ENCODE data around the gene SLC6A11. TPM values are rescaled to one million over a fixed set of nuclear protein-coding genes. Genes with fewer than 3 reads are reported as not detected.

The SLC6A11 gene
- total RNA-seq, 1 experiment from 2014 or later = 0.85 TPM

DNA sequence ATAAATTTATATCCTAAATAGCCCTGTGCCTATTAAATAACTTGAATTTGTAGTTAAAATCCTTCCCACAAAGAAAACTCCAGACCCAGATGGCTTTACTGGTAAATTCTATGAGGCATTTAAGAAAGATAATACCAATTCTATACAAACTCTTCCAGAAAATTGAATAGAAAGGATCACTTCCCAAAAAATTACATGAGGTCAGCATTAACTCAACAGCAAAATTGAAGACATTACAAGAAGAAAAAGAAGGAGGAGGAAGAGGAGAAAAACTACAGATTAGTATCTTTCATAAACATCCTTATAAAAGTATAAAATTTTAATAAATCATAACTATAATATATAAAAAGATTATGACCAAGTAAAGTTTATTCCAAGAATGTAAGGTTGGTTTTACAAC, 29.4 kb upstream of the SLC6A11 start:
- no peaks in the 10 kb centered on the region for H3K9me3 Mint-ChIP-seq
- ChIA-PET CTCF (no interaction called here), POLR2A (no interaction called here)
- H3K4me3 Mint-ChIP-seq = no peak overlapping the region
- TF ChIP-seq TCF7 (CRISPR knock-in tag; IDR thresholded peaks at IDR 0.05; ENCODE audit: low read depth) (no peak), ZNF263 (CRISPR knock-in tag; IDR thresholded peaks at IDR 0.05; ENCODE audit: low read depth) (no peak)
- TF ChIP-seq, protein P1, sequence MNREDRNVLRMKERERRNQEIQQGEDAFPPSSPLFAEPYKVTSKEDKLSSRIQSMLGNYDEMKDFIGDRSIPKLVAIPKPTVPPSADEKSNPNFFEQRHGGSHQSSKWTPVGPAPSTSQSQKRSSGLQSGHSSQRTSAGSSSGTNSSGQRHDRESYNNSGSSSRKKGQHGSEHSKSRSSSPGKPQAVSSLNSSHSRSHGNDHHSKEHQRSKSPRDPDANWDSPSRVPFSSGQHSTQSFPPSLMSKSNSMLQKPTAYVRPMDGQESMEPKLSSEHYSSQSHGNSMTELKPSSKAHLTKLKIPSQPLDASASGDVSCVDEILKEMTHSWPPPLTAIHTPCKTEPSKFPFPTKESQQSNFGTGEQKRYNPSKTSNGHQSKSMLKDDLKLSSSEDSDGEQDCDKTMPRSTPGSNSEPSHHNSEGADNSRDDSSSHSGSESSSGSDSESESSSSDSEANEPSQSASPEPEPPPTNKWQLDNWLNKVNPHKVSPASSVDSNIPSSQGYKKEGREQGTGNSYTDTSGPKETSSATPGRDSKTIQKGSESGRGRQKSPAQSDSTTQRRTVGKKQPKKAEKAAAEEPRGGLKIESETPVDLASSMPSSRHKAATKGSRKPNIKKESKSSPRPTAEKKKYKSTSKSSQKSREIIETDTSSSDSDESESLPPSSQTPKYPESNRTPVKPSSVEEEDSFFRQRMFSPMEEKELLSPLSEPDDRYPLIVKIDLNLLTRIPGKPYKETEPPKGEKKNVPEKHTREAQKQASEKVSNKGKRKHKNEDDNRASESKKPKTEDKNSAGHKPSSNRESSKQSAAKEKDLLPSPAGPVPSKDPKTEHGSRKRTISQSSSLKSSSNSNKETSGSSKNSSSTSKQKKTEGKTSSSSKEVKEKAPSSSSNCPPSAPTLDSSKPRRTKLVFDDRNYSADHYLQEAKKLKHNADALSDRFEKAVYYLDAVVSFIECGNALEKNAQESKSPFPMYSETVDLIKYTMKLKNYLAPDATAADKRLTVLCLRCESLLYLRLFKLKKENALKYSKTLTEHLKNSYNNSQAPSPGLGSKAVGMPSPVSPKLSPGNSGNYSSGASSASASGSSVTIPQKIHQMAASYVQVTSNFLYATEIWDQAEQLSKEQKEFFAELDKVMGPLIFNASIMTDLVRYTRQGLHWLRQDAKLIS (CRISPR knock-in tag; IDR thresholded peaks at IDR 0.05; ENCODE audit: borderline replicate concordance) = no peak
- H3K27ac Mint-ChIP-seq = no peak overlapping the region
- no peaks in the 10 kb centered on the region for H3K36me3 Mint-ChIP-seq
- ATAC-seq = no peak
- no peak for DNase-seq (ENCODE audit: low spot score)
- no peaks in the 10 kb centered on the region for H3K4me1 Mint-ChIP-seq
- H3K27me3 Mint-ChIP-seq (ENCODE audit: low read depth) = peaks cover 14% of the 10 kb centered on the region

DNA sequence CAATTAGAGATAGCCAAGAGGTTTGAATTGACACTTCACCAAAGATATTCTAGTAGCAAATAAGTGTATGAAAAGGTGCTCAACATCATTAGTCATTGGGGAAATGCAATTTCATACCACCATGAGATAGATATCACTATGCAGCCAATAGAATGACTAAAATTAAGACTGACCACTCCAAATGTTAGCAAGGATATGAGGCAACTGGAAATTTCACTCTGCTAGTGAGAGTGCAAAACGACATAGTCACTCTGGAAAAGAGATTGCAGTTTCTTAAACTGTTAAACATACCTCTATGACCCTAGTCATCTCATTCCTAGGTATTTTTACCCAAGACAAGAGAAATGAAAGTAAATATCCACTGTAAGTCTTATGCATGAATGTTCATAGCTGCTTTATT, 27.6 kb upstream of the SLC6A11 start:
- H3K36me3 Mint-ChIP-seq = no peaks in the 10 kb centered on the region
- no peak for ATAC-seq

DNA sequence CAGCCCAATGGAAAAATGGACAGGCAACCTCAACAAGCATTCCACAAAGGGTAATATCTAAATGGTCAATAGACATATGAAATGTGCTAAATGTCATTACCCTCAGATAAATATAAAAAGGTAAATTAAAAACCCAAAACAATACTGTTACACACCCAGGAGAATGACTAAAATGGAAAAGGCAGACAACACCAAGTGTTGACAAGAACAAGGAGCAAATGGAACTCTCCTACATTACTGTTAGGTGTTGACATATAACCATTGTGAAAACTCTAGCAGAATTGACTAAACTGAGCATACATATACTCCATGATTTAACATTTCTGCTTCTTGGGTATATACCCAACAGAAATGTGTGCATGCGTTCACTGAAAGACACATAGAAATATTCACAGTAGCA, 25.3 kb upstream of the SLC6A11 start:
- Mint-ChIP-seq H3K9me3 (no peaks in the 10 kb centered on the region), H3K36me3 (no peaks in the 10 kb centered on the region), H3K4me3 (no peak overlapping the region), H3K4me1 (no peaks in the 10 kb centered on the region), H3K27me3 (ENCODE audit: low read depth) (peaks cover 20% of the 10 kb centered on the region), H3K27ac (no peak overlapping the region)
- DNase-seq (ENCODE audit: low spot score) (no peak), ATAC-seq (no peak)
- no peak for TF ChIP-seq RORB (CRISPR knock-in tag; IDR thresholded peaks at IDR 0.05)
- no peak for TF ChIP-seq NFE2L1 (CRISPR knock-in tag; IDR thresholded peaks at IDR 0.05)
- TF ChIP-seq TP53 (CRISPR knock-in tag; IDR thresholded peaks at IDR 0.05) = no peak
- no peak for TF ChIP-seq SOX15 (CRISPR knock-in tag; IDR thresholded peaks at IDR 0.05)
- no peak for TF ChIP-seq ZNF232 (CRISPR knock-in tag; IDR thresholded peaks at IDR 0.05)
- TF ChIP-seq TCF7 (CRISPR knock-in tag; IDR thresholded peaks at IDR 0.05; ENCODE audit: low read depth) = no peak
- TF ChIP-seq, protein P2, sequence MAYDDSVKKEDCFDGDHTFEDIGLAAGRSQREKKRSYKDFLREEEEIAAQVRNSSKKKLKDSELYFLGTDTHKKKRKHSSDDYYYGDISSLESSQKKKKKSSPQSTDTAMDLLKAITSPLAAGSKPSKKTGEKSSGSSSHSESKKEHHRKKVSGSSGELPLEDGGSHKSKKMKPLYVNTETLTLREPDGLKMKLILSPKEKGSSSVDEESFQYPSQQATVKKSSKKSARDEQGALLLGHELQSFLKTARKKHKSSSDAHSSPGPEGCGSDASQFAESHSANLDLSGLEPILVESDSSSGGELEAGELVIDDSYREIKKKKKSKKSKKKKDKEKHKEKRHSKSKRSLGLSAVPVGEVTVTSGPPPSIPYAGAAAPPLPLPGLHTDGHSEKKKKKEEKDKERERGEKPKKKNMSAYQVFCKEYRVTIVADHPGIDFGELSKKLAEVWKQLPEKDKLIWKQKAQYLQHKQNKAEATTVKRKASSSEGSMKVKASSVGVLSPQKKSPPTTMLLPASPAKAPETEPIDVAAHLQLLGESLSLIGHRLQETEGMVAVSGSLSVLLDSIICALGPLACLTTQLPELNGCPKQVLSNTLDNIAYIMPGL (CRISPR knock-in tag; IDR thresholded peaks at IDR 0.05) = no peak
- TF ChIP-seq, protein P3, sequence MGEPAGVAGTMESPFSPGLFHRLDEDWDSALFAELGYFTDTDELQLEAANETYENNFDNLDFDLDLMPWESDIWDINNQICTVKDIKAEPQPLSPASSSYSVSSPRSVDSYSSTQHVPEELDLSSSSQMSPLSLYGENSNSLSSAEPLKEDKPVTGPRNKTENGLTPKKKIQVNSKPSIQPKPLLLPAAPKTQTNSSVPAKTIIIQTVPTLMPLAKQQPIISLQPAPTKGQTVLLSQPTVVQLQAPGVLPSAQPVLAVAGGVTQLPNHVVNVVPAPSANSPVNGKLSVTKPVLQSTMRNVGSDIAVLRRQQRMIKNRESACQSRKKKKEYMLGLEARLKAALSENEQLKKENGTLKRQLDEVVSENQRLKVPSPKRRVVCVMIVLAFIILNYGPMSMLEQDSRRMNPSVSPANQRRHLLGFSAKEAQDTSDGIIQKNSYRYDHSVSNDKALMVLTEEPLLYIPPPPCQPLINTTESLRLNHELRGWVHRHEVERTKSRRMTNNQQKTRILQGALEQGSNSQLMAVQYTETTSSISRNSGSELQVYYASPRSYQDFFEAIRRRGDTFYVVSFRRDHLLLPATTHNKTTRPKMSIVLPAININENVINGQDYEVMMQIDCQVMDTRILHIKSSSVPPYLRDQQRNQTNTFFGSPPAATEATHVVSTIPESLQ (CRISPR knock-in tag; IDR thresholded peaks at IDR 0.05) = no peak
- TF ChIP-seq TEAD1 (CRISPR knock-in tag; IDR thresholded peaks at IDR 0.05) = no peak
- no peak for TF ChIP-seq ZNF121 (CRISPR knock-in tag; IDR thresholded peaks at IDR 0.05)
- TF ChIP-seq, protein P4, sequence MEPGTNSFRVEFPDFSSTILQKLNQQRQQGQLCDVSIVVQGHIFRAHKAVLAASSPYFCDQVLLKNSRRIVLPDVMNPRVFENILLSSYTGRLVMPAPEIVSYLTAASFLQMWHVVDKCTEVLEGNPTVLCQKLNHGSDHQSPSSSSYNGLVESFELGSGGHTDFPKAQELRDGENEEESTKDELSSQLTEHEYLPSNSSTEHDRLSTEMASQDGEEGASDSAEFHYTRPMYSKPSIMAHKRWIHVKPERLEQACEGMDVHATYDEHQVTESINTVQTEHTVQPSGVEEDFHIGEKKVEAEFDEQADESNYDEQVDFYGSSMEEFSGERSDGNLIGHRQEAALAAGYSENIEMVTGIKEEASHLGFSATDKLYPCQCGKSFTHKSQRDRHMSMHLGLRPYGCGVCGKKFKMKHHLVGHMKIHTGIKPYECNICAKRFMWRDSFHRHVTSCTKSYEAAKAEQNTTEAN (CRISPR knock-in tag; IDR thresholded peaks at IDR 0.05) = no peak
- no peak for TF ChIP-seq ZNF423 (CRISPR knock-in tag; IDR thresholded peaks at IDR 0.05)
- TF ChIP-seq, protein P5, sequence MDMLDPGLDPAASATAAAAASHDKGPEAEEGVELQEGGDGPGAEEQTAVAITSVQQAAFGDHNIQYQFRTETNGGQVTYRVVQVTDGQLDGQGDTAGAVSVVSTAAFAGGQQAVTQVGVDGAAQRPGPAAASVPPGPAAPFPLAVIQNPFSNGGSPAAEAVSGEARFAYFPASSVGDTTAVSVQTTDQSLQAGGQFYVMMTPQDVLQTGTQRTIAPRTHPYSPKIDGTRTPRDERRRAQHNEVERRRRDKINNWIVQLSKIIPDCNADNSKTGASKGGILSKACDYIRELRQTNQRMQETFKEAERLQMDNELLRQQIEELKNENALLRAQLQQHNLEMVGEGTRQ (CRISPR knock-in tag; IDR thresholded peaks at IDR 0.05) = no peak
- ChIA-PET CTCF (interaction anchor here (1.1 kb wide), 1 partner anchor 18 kb away, joined by 4 read pairs; no protein-coding TSS in a partner anchor), POLR2A (no interaction called here)

More for the DNA sequence above, 27.6 kb upstream of the SLC6A11 start:
- Mint-ChIP-seq H3K4me3 (no peak overlapping the region), H3K27ac (no peak overlapping the region), H3K27me3 (ENCODE audit: low read depth) (peaks cover 18% of the 10 kb centered on the region), H3K9me3 (no peaks in the 10 kb centered on the region), H3K4me1 (no peaks in the 10 kb centered on the region)
- DNase-seq (ENCODE audit: low spot score) = no peak
- POLR2A ChIA-PET = no interaction called here
- TF ChIP-seq ELF4 (CRISPR knock-in tag; IDR thresholded peaks at IDR 0.05; ENCODE audit: low read depth) = no peak
- TF ChIP-seq, protein P4 (CRISPR knock-in tag; IDR thresholded peaks at IDR 0.05) = no peak
- TF ChIP-seq, protein P6, sequence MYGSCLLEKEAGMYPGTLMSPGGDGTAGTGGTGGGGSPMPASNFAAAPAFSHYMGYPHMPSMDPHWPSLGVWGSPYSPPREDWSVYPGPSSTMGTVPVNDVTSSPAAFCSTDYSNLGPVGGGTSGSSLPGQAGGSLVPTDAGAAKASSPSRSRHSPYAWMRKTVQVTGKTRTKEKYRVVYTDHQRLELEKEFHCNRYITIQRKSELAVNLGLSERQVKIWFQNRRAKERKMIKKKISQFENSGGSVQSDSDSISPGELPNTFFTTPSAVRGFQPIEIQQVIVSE (CRISPR knock-in tag; IDR thresholded peaks at IDR 0.05; ENCODE audit: borderline replicate concordance) = no peak
- CTCF ChIA-PET = interaction anchor here (1.2 kb wide), 1 partner anchor 16 kb away, joined by 4 read pairs; no protein-coding TSS in a partner anchor

Measured in WTC11 (cell line).